Endodermal cell (in vitro differentiated cells): ENCODE data around the gene MECR. TPM values are rescaled to one million over a fixed set of nuclear protein-coding genes. Genes with fewer than 3 reads are reported as not detected.
A peak's percentile ranks its signal among the peaks of the same experiment; 100 is the strongest.

Experiments used
- DNase-seq: peaks from one replicate; pipeline ENCODE4 v3.0.0-alpha.2; 2017
- H3K27ac ChIP-seq: 2 replicates; pipeline ENCODE4 v1.5.1; 2013; ENCODE audit warnings: mild to moderate bottlenecking, low read depth, low read length, moderate library complexity
- H3K27me3 ChIP-seq: 2 replicates; pipeline ENCODE4 v1.6.1; 2013; ENCODE audit warnings: mild to moderate bottlenecking, low read length, moderate library complexity; ENCODE audit not compliant: insufficient read depth, control insufficient read depth, poor library complexity, severe bottlenecking
- H3K36me3 ChIP-seq: 2 replicates; pipeline ENCODE4 v1.7.0; 2013; ENCODE audit warnings: mild to moderate bottlenecking, low read length, moderate library complexity; ENCODE audit not compliant: control insufficient read depth, insufficient read depth
- H3K4me1 ChIP-seq: one replicate; pipeline ENCODE4 v1.7.0; 2013; ENCODE audit warnings: low read length; ENCODE audit not compliant: control insufficient read depth, insufficient read depth
- H3K4me3 ChIP-seq: 2 replicates; pipeline ENCODE4 v1.5.1; 2013; ENCODE audit warnings: mild to moderate bottlenecking, low read length, moderate library complexity
- H3K9ac ChIP-seq: 2 replicates; pipeline ENCODE4 v1.6.1; 2013; ENCODE audit warnings: mild to moderate bottlenecking, low read length, moderate library complexity; ENCODE audit not compliant: poor library complexity, severe bottlenecking; ENCODE audit errors: extremely low read depth
- H3K9me3 ChIP-seq: 2 replicates; pipeline ENCODE4 v1.6.1; 2013; ENCODE audit warnings: mild to moderate bottlenecking, low read length, moderate library complexity; ENCODE audit not compliant: control insufficient read depth
- H3K27ac Mint-ChIP-seq: 2 replicates; pipeline ENCODE4 v1.8.0; 2020; ENCODE audit warnings: mixed read lengths
- H3K27me3 Mint-ChIP-seq: 2 replicates; pipeline ENCODE4 v1.8.0; 2021; ENCODE audit warnings: mild to moderate bottlenecking, mixed read lengths; ENCODE audit not compliant: insufficient read depth
- H3K36me3 Mint-ChIP-seq: 2 replicates; pipeline ENCODE4 v1.8.0; 2020; ENCODE audit warnings: low read depth, mixed read lengths
- H3K4me1 Mint-ChIP-seq: 2 replicates; pipeline ENCODE4 v1.8.0; 2020; ENCODE audit warnings: mixed read lengths
- H3K4me3 Mint-ChIP-seq: 2 replicates; pipeline ENCODE4 v1.8.0; 2020; ENCODE audit warnings: mild to moderate bottlenecking, moderate library complexity, mixed read lengths
- H3K9me3 Mint-ChIP-seq: 2 replicates; pipeline ENCODE4 v1.8.0; 2020; ENCODE audit warnings: mild to moderate bottlenecking, mixed read lengths
- WGBS, 2 experiments: methylation state at CpG; one replicate each; pipeline versions ENCODE4 v1.1.5 to v1.1.7; 2013; ENCODE audit warnings: missing lambda C conversion rate in 2 of 2, mixed read lengths in 1 of 2; ENCODE audit not compliant: insufficient coverage in 1 of 2, insufficient read length in 1 of 2; 5-methylcytosine and 5-hydroxymethylcytosine counted together
- total RNA-seq, 2 donors: library from RNA; stranded (reverse); fragmentation: NEBNext Ultra II Directional in 1 of 2; extraction: Animal tissue kit (Norgen Biotek cat#: 25700) in 1 of 2; gene quantifications; 2 replicates in 1 of 2; 3 replicates in 1 of 2; pipeline ENCODE4 v1.2.1, GENCODE V29; 2021
- TF ChIP-seq, protein P1 (sequence below): fragments of 200-600 bp; sonication (generic); conservative IDR thresholded peaks from 2 replicates; pipeline ENCODE4 v1.5.0; 2021; ENCODE audit warnings: antibody characterized with exemption, mild to moderate bottlenecking

MECR gene
- total RNA-seq, 2 donors from 2014 or later, result 33.3 to 38.2 TPM

DNA sequence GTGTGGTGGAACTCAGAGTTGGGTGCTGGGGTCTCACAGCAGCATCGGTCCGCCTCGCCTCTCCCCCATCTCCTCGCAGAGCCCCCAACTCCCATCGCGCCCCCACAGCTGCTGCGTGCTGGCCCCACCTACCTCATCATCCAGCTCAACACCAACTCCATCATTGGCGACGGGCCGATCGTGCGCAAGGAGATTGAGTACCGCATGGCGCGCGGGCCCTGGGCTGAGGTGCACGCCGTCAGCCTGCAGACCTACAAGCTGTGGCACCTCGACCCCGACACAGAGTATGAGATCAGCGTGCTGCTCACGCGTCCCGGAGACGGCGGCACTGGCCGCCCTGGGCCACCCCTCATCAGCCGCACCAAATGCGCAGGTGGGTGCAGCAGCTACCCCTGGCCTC, 29.8 kb upstream of the MECR start:
- Histone ChIP-seq H3K4me3 (no peak overlapping the region), H3K9me3 (no peaks in the 10 kb centered on the region), H3K27ac (no peak overlapping the region), H3K36me3 (peaks cover 5% of the 10 kb centered on the region), H3K9ac (no peak overlapping the region), H3K27me3 (peaks cover 5% of the 10 kb centered on the region), H3K4me1 (no peaks in the 10 kb centered on the region)
- 92 to 97% methylated on average over 12 to 29 of the region's 29 CpGs for WGBS, 2 experiments
- Mint-ChIP-seq H3K27me3 (peaks cover 31% of the 10 kb centered on the region), H3K4me3 (peak overlapping the region; percentile 67), H3K9me3 (peaks cover 11% of the 10 kb centered on the region), H3K27ac (no peak overlapping the region), H3K36me3 (peaks cover 23% of the 10 kb centered on the region), H3K4me1 (peaks cover 37% of the 10 kb centered on the region)
- DNase-seq, result peak; percentile 76
- TF ChIP-seq, protein P1, sequence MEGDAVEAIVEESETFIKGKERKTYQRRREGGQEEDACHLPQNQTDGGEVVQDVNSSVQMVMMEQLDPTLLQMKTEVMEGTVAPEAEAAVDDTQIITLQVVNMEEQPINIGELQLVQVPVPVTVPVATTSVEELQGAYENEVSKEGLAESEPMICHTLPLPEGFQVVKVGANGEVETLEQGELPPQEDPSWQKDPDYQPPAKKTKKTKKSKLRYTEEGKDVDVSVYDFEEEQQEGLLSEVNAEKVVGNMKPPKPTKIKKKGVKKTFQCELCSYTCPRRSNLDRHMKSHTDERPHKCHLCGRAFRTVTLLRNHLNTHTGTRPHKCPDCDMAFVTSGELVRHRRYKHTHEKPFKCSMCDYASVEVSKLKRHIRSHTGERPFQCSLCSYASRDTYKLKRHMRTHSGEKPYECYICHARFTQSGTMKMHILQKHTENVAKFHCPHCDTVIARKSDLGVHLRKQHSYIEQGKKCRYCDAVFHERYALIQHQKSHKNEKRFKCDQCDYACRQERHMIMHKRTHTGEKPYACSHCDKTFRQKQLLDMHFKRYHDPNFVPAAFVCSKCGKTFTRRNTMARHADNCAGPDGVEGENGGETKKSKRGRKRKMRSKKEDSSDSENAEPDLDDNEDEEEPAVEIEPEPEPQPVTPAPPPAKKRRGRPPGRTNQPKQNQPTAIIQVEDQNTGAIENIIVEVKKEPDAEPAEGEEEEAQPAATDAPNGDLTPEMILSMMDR, result no peak

DNA sequence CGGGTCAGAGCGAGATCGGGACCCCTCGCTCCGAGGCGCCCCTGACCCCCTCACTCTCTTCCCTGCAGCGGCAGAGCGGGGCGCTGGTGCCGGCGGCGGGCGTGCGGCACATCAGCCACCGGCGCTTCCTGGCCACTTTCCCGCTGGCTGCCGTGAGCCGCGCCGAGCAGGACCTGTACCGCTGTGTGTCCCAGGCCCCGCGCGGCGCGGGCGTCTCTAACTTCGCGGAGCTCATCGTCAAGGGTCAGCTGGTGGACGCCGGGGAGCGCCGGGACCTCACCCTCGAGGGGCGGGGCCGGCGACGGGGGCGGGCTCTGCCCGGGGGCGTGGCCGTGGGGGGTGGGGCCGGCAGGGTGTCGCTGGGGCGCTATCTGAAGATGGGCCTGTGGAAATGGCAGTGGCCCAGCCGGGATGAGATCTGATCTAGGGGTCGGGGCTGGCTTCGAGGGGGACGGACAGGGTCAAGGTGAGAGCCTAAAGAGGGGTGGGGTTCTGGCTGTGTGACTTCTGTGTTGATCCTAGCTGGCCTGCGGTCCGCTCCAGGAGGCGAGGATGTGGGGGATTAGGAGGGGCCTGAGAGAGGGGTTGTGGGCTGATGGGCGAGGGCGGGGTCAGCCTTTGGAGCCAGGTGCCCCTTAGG, 29.2 kb upstream of the MECR start:
- H3K9me3 ChIP-seq, result no peaks in the 10 kb centered on the region
- no peak overlapping the region for H3K27ac ChIP-seq
- H3K36me3 ChIP-seq, result peaks cover 5% of the 10 kb centered on the region
- WGBS, 2 experiments, result 5% methylated on average over 4 to 56 of the region's 56 CpGs
- H3K9me3 Mint-ChIP-seq, result peaks cover 11% of the 10 kb centered on the region
- H3K36me3 Mint-ChIP-seq, result peaks cover 18% of the 10 kb centered on the region
- peaks cover 31% of the 10 kb centered on the region for H3K27me3 Mint-ChIP-seq
- peak; percentile 91 for DNase-seq
- peaks cover 37% of the 10 kb centered on the region for H3K4me1 Mint-ChIP-seq
- TF ChIP-seq, protein P1, result no peak
- H3K9ac ChIP-seq, result no peak overlapping the region
- H3K4me1 ChIP-seq, result no peaks in the 10 kb centered on the region
- peaks cover 5% of the 10 kb centered on the region for H3K27me3 ChIP-seq
- H3K4me3 ChIP-seq, result peak overlapping the region; percentile 65
- H3K27ac Mint-ChIP-seq, result no peak overlapping the region
- peak overlapping the region; percentile 67 for H3K4me3 Mint-ChIP-seq

DNA sequence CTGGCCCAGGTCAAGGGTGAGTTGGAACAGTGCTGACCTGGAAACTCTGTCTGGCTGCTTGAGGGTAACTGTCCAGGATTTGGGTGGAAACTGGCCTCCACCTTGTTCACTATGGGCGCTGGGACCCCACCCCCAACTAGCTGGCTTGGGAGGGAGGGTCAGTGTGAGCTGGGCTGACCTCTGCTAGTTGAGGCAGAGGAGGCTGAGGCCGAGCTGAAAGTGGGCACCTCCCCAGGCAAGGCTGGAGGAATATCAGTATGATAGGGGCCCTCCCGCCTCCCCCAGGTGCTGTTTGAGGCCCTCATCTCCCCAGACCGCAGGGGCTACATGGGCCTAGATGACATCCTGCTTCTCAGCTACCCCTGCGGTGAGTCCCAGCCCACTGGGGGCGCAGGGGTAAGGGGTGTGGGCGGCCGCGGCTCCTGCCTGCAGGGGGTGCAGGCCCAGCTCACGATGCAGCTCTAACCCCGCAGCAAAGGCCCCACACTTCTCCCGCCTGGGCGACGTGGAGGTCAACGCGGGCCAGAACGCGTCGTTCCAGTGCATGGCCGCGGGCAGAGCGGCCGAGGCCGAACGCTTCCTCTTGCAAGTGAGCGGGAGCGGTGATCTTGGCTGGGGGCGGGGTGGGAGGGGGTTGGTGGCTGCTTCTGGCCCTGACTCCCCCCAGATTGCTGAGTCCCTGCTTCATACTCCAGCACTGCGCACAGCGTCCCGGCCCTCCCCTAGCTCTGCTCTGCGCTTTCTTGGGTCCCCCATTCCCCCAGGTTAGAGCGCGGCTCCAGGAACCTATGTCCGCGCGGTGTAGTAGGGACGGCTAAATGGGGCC, 28.5 kb upstream of the MECR start:
- H3K9me3 ChIP-seq, result no peaks in the 10 kb centered on the region
- peak; percentile 79 for DNase-seq
- WGBS, 2 experiments, result 29 to 30% methylated on average over 19 to 37 of the region's 38 CpGs
- H3K27ac ChIP-seq, result no peak overlapping the region
- H3K27me3 ChIP-seq, result peaks cover 5% of the 10 kb centered on the region
- H3K9ac ChIP-seq, result no peak overlapping the region
- Mint-ChIP-seq H3K9me3 (peaks cover 5% of the 10 kb centered on the region), H3K4me3 (peak overlapping the region; percentile 67), H3K27ac (no peak overlapping the region), H3K27me3 (peaks cover 31% of the 10 kb centered on the region), H3K36me3 (peaks cover 13% of the 10 kb centered on the region), H3K4me1 (peaks cover 37% of the 10 kb centered on the region)
- TF ChIP-seq, protein P1, result peak; percentile 45
- H3K36me3 ChIP-seq, result peaks cover 5% of the 10 kb centered on the region
- H3K4me1 ChIP-seq, result no peaks in the 10 kb centered on the region
- H3K4me3 ChIP-seq, result peak overlapping the region; percentile 65
